Stimulated activated CD8-positive, alpha-beta memory T cell treated with anti-CD3 and anti-CD28 coated beads, Interleukin-2, amount 100 ng/mL, for 1 hour (primary cell): ENCODE results near the gene DLG2.
"Not testable (repeated sequence)": the region's sequence is repeated elsewhere in the genome, so short reads cannot be mapped to it uniquely, and the experiment has no call there.

Experiments used
- DNase-seq, 2 donors: peaks; one replicate each; pipeline ENCODE4 v3.0.0-alpha.2; 2020; ENCODE audit warnings: low read depth in 2 of 2

Gene DLG2

GRCh38 chr11:83471831-83472727, 2155.1 kb downstream of the DLG2 start:
- DNase-seq: no peak

- DNase-seq: no peak
Observed at GRCh38 chr11:83467837-83468236, 2159.3 kb downstream of the DLG2 start.

GRCh38 chr11:83464160-83464944, 2162.8 kb downstream of the DLG2 start:
- no peak for DNase-seq

GRCh38 chr11:83459798-83460197, 2167.3 kb downstream of the DLG2 start:
- no peak for DNase-seq

- DNase-seq: no peak
Observed at GRCh38 chr11:83456566-83456965, 2170.6 kb downstream of the DLG2 start.

GRCh38 chr11:83456075-83456474, 2171.1 kb downstream of the DLG2 start:
- DNase-seq: no peak

- DNase-seq: no peak
Observed at GRCh38 chr11:83455356-83455755, 2171.8 kb downstream of the DLG2 start.

GRCh38 chr11:83454674-83455073, 2172.5 kb downstream of the DLG2 start:
- DNase-seq: no peak

- DNase-seq: no peak
Observed at GRCh38 chr11:83449338-83449913, 2177.7 kb downstream of the DLG2 start.

- no peak for DNase-seq
Observed at GRCh38 chr11:83448686-83449085, 2178.5 kb downstream of the DLG2 start.

GRCh38 chr11:83443880-83444279, 2183.3 kb downstream of the DLG2 start:
- not testable (repeated sequence) for DNase-seq

GRCh38 chr11:83441601-83442000, 2185.5 kb downstream of the DLG2 start:
- no peak for DNase-seq

- DNase-seq: no peak
Observed at GRCh38 chr11:83441171-83441570, 2186.0 kb downstream of the DLG2 start.

- no peak for DNase-seq
Observed at GRCh38 chr11:83438438-83438837, 2188.7 kb downstream of the DLG2 start.

- DNase-seq: no peak
Observed at GRCh38 chr11:83437939-83438338, 2189.2 kb downstream of the DLG2 start.

GRCh38 chr11:83436855-83437254, 2190.3 kb downstream of the DLG2 start:
- DNase-seq: no peak

GRCh38 chr11:83434812-83435211, 2192.3 kb downstream of the DLG2 start:
- DNase-seq: not testable (repeated sequence)

GRCh38 chr11:83427943-83428342, 2199.2 kb downstream of the DLG2 start:
- no peak for DNase-seq

- no peak for DNase-seq
Observed at GRCh38 chr11:83427501-83427900, 2199.6 kb downstream of the DLG2 start.

GRCh38 chr11:83425137-83425466, 2202.0 kb downstream of the DLG2 start:
- no peak for DNase-seq

- DNase-seq: no peak
Observed at GRCh38 chr11:83424376-83425136, 2202.6 kb downstream of the DLG2 start.

- DNase-seq: not testable (repeated sequence)
Observed at GRCh38 chr11:83422641-83423040, 2204.5 kb downstream of the DLG2 start.
